GM18861 (cell line): ENCODE data around the gene SHMT2.
A peak's percentile ranks its signal among the peaks of the same experiment; 100 is the strongest.
"Not testable (repeated sequence)": the region's sequence is repeated elsewhere in the genome, so short reads cannot be mapped to it uniquely, and the experiment has no call there.

Source experiments
- ATAC-seq: cut with Tn5 transposase; IDR thresholded peaks from one replicate; pipeline ENCODE4 v1.9.1; 2021; ENCODE audit not compliant: unreplicated experiment

The SHMT2 gene

GRCh38 chr12:57261428-57261865 is 31.9 kb downstream of the SHMT2 start:
- ATAC-seq: no peak

GRCh38 chr12:57262126-57262822 is 32.8 kb downstream of the SHMT2 start:
- no peak for ATAC-seq

GRCh38 chr12:57263096-57263495 is 33.6 kb downstream of the SHMT2 start:
- no peak for ATAC-seq

- ATAC-seq: no peak
Observed at GRCh38 chr12:57266681-57267080, 37.2 kb downstream of the SHMT2 start.

GRCh38 chr12:57268264-57268663 is 38.8 kb downstream of the SHMT2 start:
- ATAC-seq: no peak

- no peak for ATAC-seq
Observed at GRCh38 chr12:57270966-57271470, 41.5 kb downstream of the SHMT2 start.

- no peak for ATAC-seq
Observed at GRCh38 chr12:57272337-57273151, 43.0 kb downstream of the SHMT2 start.

- ATAC-seq: no peak
Observed at GRCh38 chr12:57273516-57273915, 44.0 kb downstream of the SHMT2 start.

GRCh38 chr12:57276233-57276632 is 46.7 kb downstream of the SHMT2 start:
- not testable (repeated sequence) for ATAC-seq

- ATAC-seq: no peak
Observed at GRCh38 chr12:57276935-57277563, 47.5 kb downstream of the SHMT2 start.

GRCh38 chr12:57278465-57279381 is 49.2 kb downstream of the SHMT2 start:
- ATAC-seq: no peak

- ATAC-seq: peak; percentile 82
Observed at GRCh38 chr12:57280211-57281062, 50.9 kb downstream of the SHMT2 start.

- not testable (repeated sequence) for ATAC-seq
Observed at GRCh38 chr12:57282073-57282472, 52.6 kb downstream of the SHMT2 start.
